ENCODE results near the gene SNTB2. TPM values are rescaled to one million over a fixed set of nuclear protein-coding genes. Genes with fewer than 3 reads are reported as not detected.

The SNTB2 gene
- total and polyA plus RNA-seq, 2 of the 8 experiments (the other 6 are each of a cell fraction or from before 2014, with no cell fraction given): 6.0 to 16.1 TPM

DNA sequence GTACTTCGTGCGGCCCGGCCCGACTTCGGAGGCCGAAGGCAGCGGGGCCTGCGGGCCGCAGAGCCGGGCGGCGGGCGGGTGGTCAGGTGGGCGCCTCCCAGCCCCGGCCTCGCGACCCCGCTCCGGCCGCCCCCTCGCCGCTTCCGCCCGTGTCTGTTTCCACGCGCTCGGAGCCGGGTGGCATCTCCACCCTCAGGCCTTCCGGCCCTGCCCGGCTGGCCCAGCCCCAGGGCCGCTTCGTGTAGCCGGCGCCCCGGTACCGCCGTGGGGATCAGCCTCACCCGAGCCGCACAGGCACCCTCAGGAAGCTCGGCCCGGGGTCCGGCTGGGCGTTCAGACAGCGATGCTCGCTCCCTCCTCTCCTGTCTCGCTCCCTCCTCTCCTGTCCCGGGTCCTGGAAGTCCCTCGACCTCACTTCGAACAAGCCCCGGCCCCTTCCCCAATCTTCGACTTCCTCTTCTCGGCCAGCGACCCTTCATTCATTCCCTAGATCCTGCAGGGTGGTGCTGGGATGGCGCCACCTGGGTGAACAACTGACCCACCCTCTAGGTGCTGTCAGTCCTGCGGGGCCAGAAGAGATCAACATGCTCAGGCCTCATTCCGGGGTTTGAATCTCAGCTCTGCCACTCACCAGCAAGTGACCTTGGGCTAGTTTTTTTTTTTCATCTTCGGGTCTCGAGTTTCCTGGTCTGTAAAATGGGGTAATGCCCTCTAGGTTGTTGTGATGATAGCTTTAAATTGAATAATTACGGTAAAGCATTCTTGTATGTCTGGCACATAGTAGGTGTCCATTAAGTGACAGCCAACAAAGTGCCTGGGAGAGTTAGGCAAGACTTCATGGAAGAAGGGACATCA lies 124.8 kb downstream of the SNTB2 start (continued):
- TF ChIP-seq HDAC6 (IDR thresholded peaks at IDR 0.05; ENCODE audit: low read depth, low read length) (no peak), TAF7 (optimal IDR thresholded peaks at IDR 0.05; ENCODE audit: borderline replicate concordance, low read depth, low read length) (no peak), YY1 (IDR thresholded peaks at IDR 0.05; ENCODE audit: low read depth, low read length) (0 out of 2 replicates have a peak, but pooled peaks have one; percentile 2), KDM1A (IDR thresholded peaks at IDR 0.05; ENCODE audit: borderline replicate concordance, low read length) (0 out of 2 replicates have a peak, but pooled peaks have one; percentile 26), SP4 (IDR thresholded peaks at IDR 0.05; ENCODE audit: low read length) (no peak), GTF2F1 (IDR thresholded peaks at IDR 0.05; ENCODE audit: borderline replicate concordance, low read depth, low read length) (no peak), BCL11A (IDR thresholded peaks at IDR 0.05; ENCODE audit: low read depth in 2 of 2, low read length in 2 of 2) (no peak), KDM4A (IDR thresholded peaks at IDR 0.05; ENCODE audit: low read depth, low read length, severe bottlenecking) (peak; percentile 90), SUZ12 (IDR thresholded peaks at IDR 0.05; ENCODE audit: low read length) (no peak)
- TF ChIP-seq, protein P1, sequence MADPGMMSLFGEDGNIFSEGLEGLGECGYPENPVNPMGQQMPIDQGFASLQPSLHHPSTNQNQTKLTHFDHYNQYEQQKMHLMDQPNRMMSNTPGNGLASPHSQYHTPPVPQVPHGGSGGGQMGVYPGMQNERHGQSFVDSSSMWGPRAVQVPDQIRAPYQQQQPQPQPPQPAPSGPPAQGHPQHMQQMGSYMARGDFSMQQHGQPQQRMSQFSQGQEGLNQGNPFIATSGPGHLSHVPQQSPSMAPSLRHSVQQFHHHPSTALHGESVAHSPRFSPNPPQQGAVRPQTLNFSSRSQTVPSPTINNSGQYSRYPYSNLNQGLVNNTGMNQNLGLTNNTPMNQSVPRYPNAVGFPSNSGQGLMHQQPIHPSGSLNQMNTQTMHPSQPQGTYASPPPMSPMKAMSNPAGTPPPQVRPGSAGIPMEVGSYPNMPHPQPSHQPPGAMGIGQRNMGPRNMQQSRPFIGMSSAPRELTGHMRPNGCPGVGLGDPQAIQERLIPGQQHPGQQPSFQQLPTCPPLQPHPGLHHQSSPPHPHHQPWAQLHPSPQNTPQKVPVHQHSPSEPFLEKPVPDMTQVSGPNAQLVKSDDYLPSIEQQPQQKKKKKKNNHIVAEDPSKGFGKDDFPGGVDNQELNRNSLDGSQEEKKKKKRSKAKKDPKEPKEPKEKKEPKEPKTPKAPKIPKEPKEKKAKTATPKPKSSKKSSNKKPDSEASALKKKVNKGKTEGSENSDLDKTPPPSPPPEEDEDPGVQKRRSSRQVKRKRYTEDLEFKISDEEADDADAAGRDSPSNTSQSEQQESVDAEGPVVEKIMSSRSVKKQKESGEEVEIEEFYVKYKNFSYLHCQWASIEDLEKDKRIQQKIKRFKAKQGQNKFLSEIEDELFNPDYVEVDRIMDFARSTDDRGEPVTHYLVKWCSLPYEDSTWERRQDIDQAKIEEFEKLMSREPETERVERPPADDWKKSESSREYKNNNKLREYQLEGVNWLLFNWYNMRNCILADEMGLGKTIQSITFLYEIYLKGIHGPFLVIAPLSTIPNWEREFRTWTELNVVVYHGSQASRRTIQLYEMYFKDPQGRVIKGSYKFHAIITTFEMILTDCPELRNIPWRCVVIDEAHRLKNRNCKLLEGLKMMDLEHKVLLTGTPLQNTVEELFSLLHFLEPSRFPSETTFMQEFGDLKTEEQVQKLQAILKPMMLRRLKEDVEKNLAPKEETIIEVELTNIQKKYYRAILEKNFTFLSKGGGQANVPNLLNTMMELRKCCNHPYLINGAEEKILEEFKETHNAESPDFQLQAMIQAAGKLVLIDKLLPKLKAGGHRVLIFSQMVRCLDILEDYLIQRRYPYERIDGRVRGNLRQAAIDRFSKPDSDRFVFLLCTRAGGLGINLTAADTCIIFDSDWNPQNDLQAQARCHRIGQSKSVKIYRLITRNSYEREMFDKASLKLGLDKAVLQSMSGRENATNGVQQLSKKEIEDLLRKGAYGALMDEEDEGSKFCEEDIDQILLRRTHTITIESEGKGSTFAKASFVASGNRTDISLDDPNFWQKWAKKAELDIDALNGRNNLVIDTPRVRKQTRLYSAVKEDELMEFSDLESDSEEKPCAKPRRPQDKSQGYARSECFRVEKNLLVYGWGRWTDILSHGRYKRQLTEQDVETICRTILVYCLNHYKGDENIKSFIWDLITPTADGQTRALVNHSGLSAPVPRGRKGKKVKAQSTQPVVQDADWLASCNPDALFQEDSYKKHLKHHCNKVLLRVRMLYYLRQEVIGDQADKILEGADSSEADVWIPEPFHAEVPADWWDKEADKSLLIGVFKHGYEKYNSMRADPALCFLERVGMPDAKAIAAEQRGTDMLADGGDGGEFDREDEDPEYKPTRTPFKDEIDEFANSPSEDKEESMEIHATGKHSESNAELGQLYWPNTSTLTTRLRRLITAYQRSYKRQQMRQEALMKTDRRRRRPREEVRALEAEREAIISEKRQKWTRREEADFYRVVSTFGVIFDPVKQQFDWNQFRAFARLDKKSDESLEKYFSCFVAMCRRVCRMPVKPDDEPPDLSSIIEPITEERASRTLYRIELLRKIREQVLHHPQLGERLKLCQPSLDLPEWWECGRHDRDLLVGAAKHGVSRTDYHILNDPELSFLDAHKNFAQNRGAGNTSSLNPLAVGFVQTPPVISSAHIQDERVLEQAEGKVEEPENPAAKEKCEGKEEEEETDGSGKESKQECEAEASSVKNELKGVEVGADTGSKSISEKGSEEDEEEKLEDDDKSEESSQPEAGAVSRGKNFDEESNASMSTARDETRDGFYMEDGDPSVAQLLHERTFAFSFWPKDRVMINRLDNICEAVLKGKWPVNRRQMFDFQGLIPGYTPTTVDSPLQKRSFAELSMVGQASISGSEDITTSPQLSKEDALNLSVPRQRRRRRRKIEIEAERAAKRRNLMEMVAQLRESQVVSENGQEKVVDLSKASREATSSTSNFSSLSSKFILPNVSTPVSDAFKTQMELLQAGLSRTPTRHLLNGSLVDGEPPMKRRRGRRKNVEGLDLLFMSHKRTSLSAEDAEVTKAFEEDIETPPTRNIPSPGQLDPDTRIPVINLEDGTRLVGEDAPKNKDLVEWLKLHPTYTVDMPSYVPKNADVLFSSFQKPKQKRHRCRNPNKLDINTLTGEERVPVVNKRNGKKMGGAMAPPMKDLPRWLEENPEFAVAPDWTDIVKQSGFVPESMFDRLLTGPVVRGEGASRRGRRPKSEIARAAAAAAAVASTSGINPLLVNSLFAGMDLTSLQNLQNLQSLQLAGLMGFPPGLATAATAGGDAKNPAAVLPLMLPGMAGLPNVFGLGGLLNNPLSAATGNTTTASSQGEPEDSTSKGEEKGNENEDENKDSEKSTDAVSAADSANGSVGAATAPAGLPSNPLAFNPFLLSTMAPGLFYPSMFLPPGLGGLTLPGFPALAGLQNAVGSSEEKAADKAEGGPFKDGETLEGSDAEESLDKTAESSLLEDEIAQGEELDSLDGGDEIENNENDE (IDR thresholded peaks at IDR 0.05; ENCODE audit: insufficient replicate concordance, low read length): no peak
